ENCODE results near the gene OR10A5.
"Not testable (repeated sequence)": the region's sequence is repeated elsewhere in the genome, so short reads cannot be mapped to it uniquely, and the experiment has no call there.

OR10A5 gene

GRCh38 chr11:6876325-6876724 is 30.8 kb downstream of the OR10A5 start, which contains the start of gene OR10A4:
Gene OR10A4 (plus strand): TSS chr11:6876625. CDS start chr11:6876648, 23 bp downstream.
- DNase-seq: no peak

- DNase-seq: no peak
These were observed 31.4 kb downstream of the OR10A5 start for GRCh38 chr11:6876914-6877313.

DNA sequence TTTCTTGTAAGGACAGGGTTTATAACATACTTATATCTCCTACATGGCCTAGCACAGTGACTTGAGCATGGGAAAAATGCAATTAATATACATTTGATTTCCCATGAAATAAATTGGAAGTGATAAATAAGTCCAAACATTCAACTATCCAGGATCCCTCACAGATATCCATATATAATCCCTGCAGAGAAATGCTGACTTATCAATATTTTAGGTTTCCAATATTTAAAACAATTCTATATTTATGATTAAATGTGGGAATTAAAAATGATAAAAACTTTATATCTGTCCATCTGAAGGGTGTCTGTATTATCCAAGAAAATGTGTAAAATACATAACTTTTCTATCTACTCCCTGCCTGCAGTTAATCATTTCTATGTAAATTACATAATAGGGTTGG is 37.3 kb downstream of the OR10A5 start:
- no peak for DNase-seq

DNA sequence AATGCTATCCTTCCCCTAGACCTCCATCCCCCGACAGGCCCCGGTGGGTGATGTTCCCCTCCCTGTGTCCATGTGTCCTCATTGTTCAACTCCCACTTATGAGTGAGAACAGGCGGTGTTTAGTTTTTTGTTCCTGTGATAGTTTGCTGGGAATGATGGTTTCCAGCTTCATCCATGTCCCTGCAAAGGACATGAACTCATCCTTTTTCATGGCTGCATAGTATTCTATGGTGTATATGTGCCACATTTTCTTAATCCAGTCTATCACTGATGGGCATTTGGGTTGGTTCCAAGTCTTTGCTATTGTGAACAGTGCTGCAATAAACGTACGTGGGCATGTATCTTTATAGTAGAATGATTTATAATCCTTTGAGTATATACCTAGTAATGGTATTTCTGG is 42.2 kb downstream of the OR10A5 start:
- DNase-seq: not testable (repeated sequence)

- no peak for DNase-seq
These were observed 43.3 kb downstream of the OR10A5 start for GRCh38 chr11:6888830-6889229.

DNA sequence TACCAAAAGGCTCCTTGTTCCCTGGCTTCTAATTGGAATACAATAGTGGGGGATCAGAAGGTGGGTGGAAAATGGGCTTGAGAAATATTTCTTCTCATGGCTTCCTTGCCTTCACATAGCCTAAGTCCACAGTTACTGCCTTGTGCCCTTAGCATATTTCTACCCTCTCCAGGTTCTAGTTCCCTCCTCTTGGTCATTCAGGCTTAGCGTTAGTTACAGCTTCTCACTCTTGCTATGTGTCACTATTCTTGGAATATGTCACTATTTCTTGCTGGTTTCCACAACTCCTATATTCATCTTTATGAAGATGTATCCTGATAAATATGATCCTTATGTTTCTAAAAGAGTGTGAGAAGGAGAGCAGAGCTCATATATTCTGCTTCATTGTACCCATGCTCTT is 44.4 kb downstream of the OR10A5 start:
- DNase-seq: no peak

DNA sequence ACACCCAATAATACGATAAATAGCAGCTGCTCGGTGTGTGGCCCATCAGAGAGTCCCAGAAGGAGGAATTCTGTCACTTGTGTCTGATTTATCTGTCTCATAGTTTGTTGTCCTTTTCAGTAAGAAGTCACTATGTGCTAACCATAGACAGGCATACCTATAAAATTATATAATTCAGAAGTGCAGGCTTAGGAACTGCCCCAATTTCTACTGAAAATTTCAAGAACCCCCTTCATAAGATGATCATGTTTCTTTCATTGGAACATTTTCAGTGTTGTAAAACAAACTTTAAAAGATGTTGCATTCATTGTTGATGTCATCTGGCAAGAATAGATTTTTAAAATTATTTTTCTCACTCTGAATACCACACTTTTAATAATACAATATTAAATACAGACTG is 46.9 kb downstream of the OR10A5 start, which contains the start of gene OR2D2:
TSS of gene OR2D2 (minus strand) at position 101 of the 400 bp plus-strand sequence. CDS start at position 101, 0 bp downstream.
- no peak for DNase-seq

- DNase-seq: no peak
These were observed 48.6 kb downstream of the OR10A5 start for GRCh38 chr11:6894097-6894496.

- no peak for DNase-seq
These were observed 49.5 kb downstream of the OR10A5 start for GRCh38 chr11:6895010-6895409.
